Measurements from ENCODE around the gene FBLN1. TPM values are rescaled to one million over a fixed set of nuclear protein-coding genes. Genes with fewer than 3 reads are reported as not detected.

Gene FBLN1
- polyA plus RNA-seq, 6 donors from 2014 or later = not detected

GRCh38 chr22:45638834-45639746 is 136.4 kb downstream of the FBLN1 start:
- ATAC-seq (ENCODE audit: low read depth in 2 of 2) = no peak
- H3K36me3 Mint-ChIP-seq = no peaks in the 10 kb centered on the region
- DNase-seq = no peak
- no peak overlapping the region for H3K4me3 Mint-ChIP-seq
- H3K27ac Mint-ChIP-seq = no peak overlapping the region
- no peaks in the 10 kb centered on the region for H3K4me1 Mint-ChIP-seq
- peaks cover 0 to 2% (median 0%) of the 10 kb centered on the region in 7 donors for H3K9me3 Mint-ChIP-seq
- H3K27me3 Mint-ChIP-seq = peaks cover 40 to 80% (median 52%) of the 10 kb centered on the region in 3 donors

- Mint-ChIP-seq H3K36me3 (no peaks in the 10 kb centered on the region), H3K9me3 (peaks cover 0 to 2% (median 0%) of the 10 kb centered on the region in 7 donors), H3K4me1 (no peaks in the 10 kb centered on the region), H3K27me3 (peaks cover 38 to 81% (median 52%) of the 10 kb centered on the region in 3 donors), H3K27ac (no peak overlapping the region), H3K4me3 (no peak overlapping the region)
- ATAC-seq (ENCODE audit: low read depth in 2 of 2) (no peak), DNase-seq (no peak)
Measured at GRCh38 chr22:45639747-45640102, 137.0 kb downstream of the FBLN1 start.

GRCh38 chr22:45640291-45640940 is 137.7 kb downstream of the FBLN1 start:
- Mint-ChIP-seq H3K36me3 (no peaks in the 10 kb centered on the region), H3K4me1 (no peaks in the 10 kb centered on the region), H3K9me3 (peaks cover 0 to 2% (median 0%) of the 10 kb centered on the region in 7 donors), H3K27me3 (peaks cover 37 to 81% (median 52%) of the 10 kb centered on the region in 3 donors), H3K4me3 (no peak overlapping the region), H3K27ac (no peak overlapping the region)
- DNase-seq (no peak), ATAC-seq (ENCODE audit: low read depth in 2 of 2) (no peak)

GRCh38 chr22:45640941-45641621 is 138.4 kb downstream of the FBLN1 start:
- H3K27ac Mint-ChIP-seq = no peak overlapping the region

GRCh38 chr22:45642986-45643385 is 140.3 kb downstream of the FBLN1 start:
- DNase-seq (no peak), ATAC-seq (ENCODE audit: low read depth in 2 of 2) (no peak)
- H3K9me3 Mint-ChIP-seq = peaks cover 0 to 2% (median 0%) of the 10 kb centered on the region in 7 donors
- no peak overlapping the region for H3K4me3 Mint-ChIP-seq
- H3K27me3 Mint-ChIP-seq = peaks cover 46 to 80% (median 60%) of the 10 kb centered on the region in 3 donors
- peaks cover 0 to 6% (median 4%) of the 10 kb centered on the region in 3 donors for H3K4me1 Mint-ChIP-seq
- no peaks in the 10 kb centered on the region for H3K36me3 Mint-ChIP-seq
- no peak overlapping the region for H3K27ac Mint-ChIP-seq

More at GRCh38 chr22:45640941-45641621, 138.4 kb downstream of the FBLN1 start:
- no peaks in the 10 kb centered on the region for H3K36me3 Mint-ChIP-seq
- H3K4me3 Mint-ChIP-seq = no peak overlapping the region
- peaks cover 0 to 4% (median 4%) of the 10 kb centered on the region in 3 donors for H3K4me1 Mint-ChIP-seq
- H3K9me3 Mint-ChIP-seq = peaks cover 0 to 2% (median 0%) of the 10 kb centered on the region in 7 donors
- peaks cover 35 to 80% (median 58%) of the 10 kb centered on the region in 3 donors for H3K27me3 Mint-ChIP-seq
- DNase-seq (no peak), ATAC-seq (ENCODE audit: low read depth in 2 of 2) (no peak)

- peaks cover 0 to 1% (median 0%) of the 10 kb centered on the region in 7 donors for H3K9me3 Mint-ChIP-seq
Measured at GRCh38 chr22:45644714-45645113, 142.0 kb downstream of the FBLN1 start.

GRCh38 chr22:45645150-45645525 is 142.5 kb downstream of the FBLN1 start:
- no peaks in the 10 kb centered on the region for H3K36me3 Mint-ChIP-seq
- H3K27me3 Mint-ChIP-seq = peaks cover 49 to 76% (median 60%) of the 10 kb centered on the region in 3 donors
- peaks cover 0 to 6% (median 4%) of the 10 kb centered on the region in 3 donors for H3K4me1 Mint-ChIP-seq
- H3K27ac Mint-ChIP-seq = peak overlapping the region in 1 of 6 donors; percentile 20
- ATAC-seq (ENCODE audit: low read depth in 2 of 2) (no peak), DNase-seq (no peak)
- no peaks in the 10 kb centered on the region for H3K9me3 Mint-ChIP-seq
- H3K4me3 Mint-ChIP-seq = peak overlapping the region in 1 of 8 donors; percentile 33

More at GRCh38 chr22:45644714-45645113, 142.0 kb downstream of the FBLN1 start:
- no peak for DNase-seq
- peak overlapping the region in 1 of 6 donors; percentile 20 for H3K27ac Mint-ChIP-seq
- no peak for ATAC-seq (ENCODE audit: low read depth in 2 of 2)
- no peaks in the 10 kb centered on the region for H3K36me3 Mint-ChIP-seq
- peaks cover 0 to 6% (median 4%) of the 10 kb centered on the region in 3 donors for H3K4me1 Mint-ChIP-seq
- no peak overlapping the region for H3K4me3 Mint-ChIP-seq
- peaks cover 48 to 80% (median 60%) of the 10 kb centered on the region in 3 donors for H3K27me3 Mint-ChIP-seq

- H3K4me3 Mint-ChIP-seq = peak overlapping the region in 1 of 8 donors; percentile 67
- H3K27me3 Mint-ChIP-seq = peaks cover 51 to 76% (median 61%) of the 10 kb centered on the region in 3 donors
- ATAC-seq (ENCODE audit: low read depth in 2 of 2) (peak; percentile 92 to 95), DNase-seq (peak; percentile 70)
- H3K4me1 Mint-ChIP-seq = peaks cover 0 to 6% (median 4%) of the 10 kb centered on the region in 3 donors
- no peaks in the 10 kb centered on the region for H3K9me3 Mint-ChIP-seq
- H3K27ac Mint-ChIP-seq = no peak overlapping the region
- H3K36me3 Mint-ChIP-seq = no peaks in the 10 kb centered on the region
Measured at GRCh38 chr22:45645526-45646414, 143.1 kb downstream of the FBLN1 start.

- no peak for DNase-seq
- no peak for ATAC-seq (ENCODE audit: low read depth in 2 of 2)
- H3K9me3 Mint-ChIP-seq = no peaks in the 10 kb centered on the region
- H3K27ac Mint-ChIP-seq = no peak overlapping the region
- no peak overlapping the region for H3K4me3 Mint-ChIP-seq
- peaks cover 0 to 6% (median 4%) of the 10 kb centered on the region in 3 donors for H3K4me1 Mint-ChIP-seq
- H3K36me3 Mint-ChIP-seq = no peaks in the 10 kb centered on the region
- H3K27me3 Mint-ChIP-seq = peaks cover 51 to 68% (median 63%) of the 10 kb centered on the region in 3 donors
Measured at GRCh38 chr22:45647532-45648225, 145.0 kb downstream of the FBLN1 start.

GRCh38 chr22:45648301-45649117 is 145.8 kb downstream of the FBLN1 start:
- no peak overlapping the region for H3K27ac Mint-ChIP-seq
- peaks cover 51 to 76% (median 71%) of the 10 kb centered on the region in 3 donors for H3K27me3 Mint-ChIP-seq
- no peak for DNase-seq
- no peak for ATAC-seq (ENCODE audit: low read depth in 2 of 2)
- H3K4me1 Mint-ChIP-seq = peaks cover 0 to 6% (median 4%) of the 10 kb centered on the region in 3 donors
- H3K36me3 Mint-ChIP-seq = no peaks in the 10 kb centered on the region
- H3K4me3 Mint-ChIP-seq = no peak overlapping the region
- H3K9me3 Mint-ChIP-seq = no peaks in the 10 kb centered on the region

- no peak for DNase-seq
- Mint-ChIP-seq H3K4me1 (peaks cover 0 to 6% (median 4%) of the 10 kb centered on the region in 3 donors), H3K36me3 (no peaks in the 10 kb centered on the region), H3K4me3 (no peak overlapping the region), H3K9me3 (no peaks in the 10 kb centered on the region), H3K27me3 (peaks cover 50 to 81% (median 76%) of the 10 kb centered on the region in 3 donors), H3K27ac (no peak overlapping the region)
- ATAC-seq (ENCODE audit: low read depth in 2 of 2) = no peak
Measured at GRCh38 chr22:45649809-45650208, 147.1 kb downstream of the FBLN1 start.
